HG02973 (cell line): ENCODE data around the gene ELMO2.

Experiments
- ATAC-seq: cut with Tn5 transposase; IDR thresholded peaks from one replicate; pipeline ENCODE4 v1.9.1; 2021; ENCODE audit warnings: moderate library complexity; ENCODE audit not compliant: unreplicated experiment

The ELMO2 gene

GRCh38 chr20:46334303-46334904 is 72.0 kb downstream of the ELMO2 start:
- no peak for ATAC-seq

- ATAC-seq: no peak
Observed at GRCh38 chr20:46333161-46333991, 73.0 kb downstream of the ELMO2 start.

- no peak for ATAC-seq
Observed at GRCh38 chr20:46332373-46333160, 73.8 kb downstream of the ELMO2 start.

- ATAC-seq: no peak
Observed at GRCh38 chr20:46331611-46332361, 74.6 kb downstream of the ELMO2 start.

GRCh38 chr20:46330831-46331371 is 75.5 kb downstream of the ELMO2 start:
- no peak for ATAC-seq

GRCh38 chr20:46330072-46330763 is 76.2 kb downstream of the ELMO2 start:
- ATAC-seq: no peak

- no peak for ATAC-seq
Observed at GRCh38 chr20:46328200-46328882, 78.1 kb downstream of the ELMO2 start.

GRCh38 chr20:46327557-46327956 is 78.9 kb downstream of the ELMO2 start:
- no peak for ATAC-seq

GRCh38 chr20:46325789-46326188 is 80.6 kb downstream of the ELMO2 start:
- ATAC-seq: no peak

- no peak for ATAC-seq
Observed at GRCh38 chr20:46324960-46325703, 81.3 kb downstream of the ELMO2 start.

GRCh38 chr20:46324379-46324778 is 82.0 kb downstream of the ELMO2 start:
- ATAC-seq: no peak

GRCh38 chr20:46323557-46323956 is 82.9 kb downstream of the ELMO2 start:
- no peak for ATAC-seq

GRCh38 chr20:46322641-46323040 is 83.8 kb downstream of the ELMO2 start:
- ATAC-seq: no peak

- no peak for ATAC-seq
Observed at GRCh38 chr20:46317685-46318177, 88.7 kb downstream of the ELMO2 start.

GRCh38 chr20:46316984-46317684 is 89.3 kb downstream of the ELMO2 start:
- ATAC-seq: no peak
